HG03045 (cell line): Measurements from ENCODE around the gene ZNF22.

ENCODE experiments used
- ATAC-seq: cut with Tn5 transposase; IDR thresholded peaks from one replicate; pipeline ENCODE4 v1.9.1; 2021; ENCODE audit warnings: mild to moderate bottlenecking, moderate library complexity; ENCODE audit not compliant: unreplicated experiment

The ZNF22 gene

GRCh38 chr10:44975431-44976331 lies 25.0 kb upstream of the ZNF22 start:
- no peak for ATAC-seq

- no peak for ATAC-seq
These were observed 24.1 kb upstream of the ZNF22 start for GRCh38 chr10:44976352-44977198.

- no peak for ATAC-seq
These were observed 23.2 kb upstream of the ZNF22 start for GRCh38 chr10:44977287-44978212.

GRCh38 chr10:44978213-44978569 lies 22.5 kb upstream of the ZNF22 start:
- no peak for ATAC-seq

GRCh38 chr10:44978570-44979280 lies 22.0 kb upstream of the ZNF22 start, which contains the start of gene DEPP1:
Gene DEPP1, minus strand, starts transcription at chr10:44978809. Its CDS starts 779 bp downstream, at chr10:44978030.
- peak; percentile 28 for ATAC-seq

- no peak for ATAC-seq
These were observed 21.2 kb upstream of the ZNF22 start for GRCh38 chr10:44979281-44980191.

GRCh38 chr10:44980309-44981171 lies 20.2 kb upstream of the ZNF22 start:
- no peak for ATAC-seq

GRCh38 chr10:44981172-44982113 lies 19.3 kb upstream of the ZNF22 start:
- ATAC-seq: no peak

- ATAC-seq: no peak
These were observed 18.6 kb upstream of the ZNF22 start for GRCh38 chr10:44982114-44982460.

- no peak for ATAC-seq
These were observed 18.2 kb upstream of the ZNF22 start for GRCh38 chr10:44982496-44982895.

- ATAC-seq: no peak
These were observed 17.4 kb upstream of the ZNF22 start for GRCh38 chr10:44983066-44983894.

GRCh38 chr10:44983895-44984278 lies 16.8 kb upstream of the ZNF22 start:
- ATAC-seq: no peak

- ATAC-seq: no peak
These were observed 16.0 kb upstream of the ZNF22 start for GRCh38 chr10:44984671-44985101.

- no peak for ATAC-seq
These were observed 15.5 kb upstream of the ZNF22 start for GRCh38 chr10:44985175-44985681.

GRCh38 chr10:44986179-44986578 lies 14.5 kb upstream of the ZNF22 start:
- no peak for ATAC-seq

- no peak for ATAC-seq
These were observed 14.1 kb upstream of the ZNF22 start for GRCh38 chr10:44986670-44987069.
